IMR-90 (cell line): ENCODE results near the gene LOC101059915.
"Not testable (repeated sequence)": the region's sequence is repeated elsewhere in the genome, so short reads cannot be mapped to it uniquely, and the experiment has no call there.

Experiments used
- ATAC-seq: fragments of 200-7000 bp; cut with Tn5 transposase; 2 replicates; pipeline ENCODE4 v1.9.1; 2020; ENCODE audit warnings: low read depth, mild to moderate bottlenecking, moderate library complexity
- BruUV-seq: library from RNA; stranded (reverse); fragments of 400-500 nt; replicated peaks from 2 replicates; lab custom pipeline; 2021; lab: Mats Ljungman, UMichigan
- CTCF ChIA-PET: fragments of 300-600 bp; formaldehyde crosslinking; extraction: SDS; loops from one replicate; lab custom pipeline; 2021; ENCODE audit warnings: antibody characterized with exemption; lab: Yijun Ruan, JAX
- POLR2A ChIA-PET: fragments of 300-600 bp; sonication (Branson Sonifier 250); formaldehyde crosslinking; loops from one replicate; lab custom pipeline; 2022; ENCODE audit warnings: antibody characterized with exemption; ENCODE audit not compliant: unreplicated experiment; lab: Charles Lee
- DNase-seq: peaks from one replicate; pipeline ENCODE4 v3.0.0; 2013
- H2AFZ ChIP-seq: replicated peaks from 2 replicates; pipeline ENCODE3; 2013; ENCODE audit warnings: low read length, mild to moderate bottlenecking; ENCODE audit not compliant: poor library complexity
- H2AK5ac ChIP-seq: 2 replicates; pipeline ENCODE4 v1.6.1; 2013; ENCODE audit warnings: low read depth, low read length, inconsistent platforms
- H2AK9ac ChIP-seq: replicated peaks from 2 replicates; pipeline ENCODE3; 2013; ENCODE audit warnings: mild to moderate bottlenecking, low read depth, low read length, moderate library complexity; ENCODE audit not compliant: poor library complexity
- H2BK120ac ChIP-seq: 2 replicates; pipeline ENCODE4 v1.6.1; 2013; ENCODE audit warnings: low read depth, low read length, inconsistent platforms
- H2BK15ac ChIP-seq: 3 replicates; pipeline ENCODE4 v1.6.1; 2013; ENCODE audit warnings: low read depth, low read length, inconsistent platforms
- H2BK20ac ChIP-seq: 2 replicates; pipeline ENCODE4 v1.6.1; 2013; ENCODE audit warnings: low read depth, mild to moderate bottlenecking, inconsistent platforms, low read length, moderate library complexity
- H2BK5ac ChIP-seq: 2 replicates; pipeline ENCODE4 v1.6.1; 2013; ENCODE audit warnings: mild to moderate bottlenecking, low read depth, low read length, inconsistent platforms; ENCODE audit not compliant: poor library complexity, severe bottlenecking
- H3K14ac ChIP-seq: replicated peaks from 2 replicates; pipeline ENCODE4 v1.6.1; 2013; ENCODE audit warnings: low read depth, low read length, inconsistent platforms
- H3K18ac ChIP-seq: 2 replicates; pipeline ENCODE4 v1.6.1; 2013; ENCODE audit warnings: low read depth, low read length, control low read depth
- H3K23ac ChIP-seq: 2 replicates; pipeline ENCODE4 v1.6.1; 2013; ENCODE audit warnings: low read depth, low read length, inconsistent platforms
- H3K27ac ChIP-seq: 2 replicates; pipeline ENCODE4 v1.5.1; 2013; ENCODE audit warnings: mild to moderate bottlenecking, control low read depth, low read length; ENCODE audit not compliant: insufficient read depth
- H3K27me3 ChIP-seq: 2 replicates; pipeline ENCODE4 v1.6.1; 2013; ENCODE audit warnings: low read length; ENCODE audit not compliant: control insufficient read depth, insufficient read depth
- H3K36me3 ChIP-seq: 2 replicates; pipeline ENCODE4 v1.6.1; 2013; ENCODE audit warnings: low read length, mixed read lengths; ENCODE audit not compliant: control insufficient read depth, insufficient read depth
- H3K4ac ChIP-seq: 2 replicates; pipeline ENCODE4 v1.6.1; 2013; ENCODE audit warnings: low read depth, low read length, inconsistent platforms
- H3K4me1 ChIP-seq: 2 replicates; pipeline ENCODE4 v1.6.1; 2013; ENCODE audit warnings: low read length, mixed read lengths; ENCODE audit not compliant: control insufficient read depth, insufficient read depth
- H3K4me2 ChIP-seq: 2 replicates; pipeline ENCODE4 v1.6.1; 2013; ENCODE audit warnings: low read depth, mild to moderate bottlenecking, control low read depth, low read length, moderate library complexity
- H3K4me3 ChIP-seq: 2 replicates; pipeline ENCODE4 v1.5.1; 2013; ENCODE audit warnings: low read depth, mild to moderate bottlenecking, control low read depth, low read length, moderate library complexity; ENCODE audit not compliant: insufficient read depth
- H3K56ac ChIP-seq: 2 replicates; pipeline ENCODE4 v1.6.1; 2013; ENCODE audit warnings: low read length, inconsistent platforms; ENCODE audit not compliant: insufficient read depth; ENCODE audit errors: extremely low read depth
- H3K79me1 ChIP-seq, 2 experiments: 2 replicates each; pipeline ENCODE4 v1.6.1; 2013; ENCODE audit warnings: low read length in 2 of 2, inconsistent platforms in 1 of 2, low read depth in 1 of 2
- H3K9ac ChIP-seq: 2 replicates; pipeline ENCODE4 v1.6.1; 2013; ENCODE audit warnings: low read depth, low read length, control low read depth
- H3K9me1 ChIP-seq: 2 replicates; pipeline ENCODE4 v1.6.1; 2013; ENCODE audit warnings: low read length, inconsistent platforms; ENCODE audit not compliant: insufficient read depth
- H3K9me3 ChIP-seq: 2 replicates; pipeline ENCODE4 v1.6.1; 2013; ENCODE audit warnings: low read length; ENCODE audit not compliant: control insufficient read depth, insufficient read depth
- H4K20me1 ChIP-seq: 2 replicates; pipeline ENCODE4 v1.6.1; 2013; ENCODE audit warnings: low read length, inconsistent platforms; ENCODE audit not compliant: insufficient read depth
- H4K5ac ChIP-seq: 2 replicates; pipeline ENCODE4 v1.6.1; 2013; ENCODE audit warnings: mild to moderate bottlenecking, low read depth, low read length, control low read depth
- H4K8ac ChIP-seq, 2 experiments: 2 replicates each; pipeline ENCODE4 v1.6.1; 2013; ENCODE audit warnings: low read depth in 2 of 2, low read length in 2 of 2, control low read depth in 1 of 2, inconsistent platforms in 1 of 2
- H4K91ac ChIP-seq: 2 replicates; pipeline ENCODE4 v1.6.1; 2013; ENCODE audit warnings: low read depth, low read length, inconsistent platforms; ENCODE audit not compliant: insufficient read depth
- WGBS, 2 experiments: methylation state at CpG; one replicate each; pipeline versions ENCODE4 v1.1.5 to v1.1.7; 2013; ENCODE audit warnings: missing lambda C conversion rate in 2 of 2; ENCODE audit not compliant: insufficient read length in 1 of 2; ENCODE audit errors: extremely low coverage in 2 of 2; 5-methylcytosine and 5-hydroxymethylcytosine counted together
- dilution Hi-C: fragments of 300-500 bp; cut with HindIII; formaldehyde crosslinking; loops from one replicate; pipeline ENCODE4 v1.14.3; 2018; ENCODE audit warnings: low sequenced_read_pairs; ENCODE audit not compliant: unreplicated experiment
- in situ Hi-C: fragments of 300-500 bp; cut with MboI; formaldehyde crosslinking; loops from 3 replicates; pipeline ENCODE4 v1.14.3; 2019; ENCODE audit warnings: low sequenced_read_pairs, inconsistent platforms, mixed read lengths
- intact Hi-C: fragments of 100-400 bp; cut with micrococcal nuclease; formaldehyde crosslinking; loops from 2 replicates; pipeline ENCODE4 v1.10.0; 2022

Gene LOC101059915

DNA sequence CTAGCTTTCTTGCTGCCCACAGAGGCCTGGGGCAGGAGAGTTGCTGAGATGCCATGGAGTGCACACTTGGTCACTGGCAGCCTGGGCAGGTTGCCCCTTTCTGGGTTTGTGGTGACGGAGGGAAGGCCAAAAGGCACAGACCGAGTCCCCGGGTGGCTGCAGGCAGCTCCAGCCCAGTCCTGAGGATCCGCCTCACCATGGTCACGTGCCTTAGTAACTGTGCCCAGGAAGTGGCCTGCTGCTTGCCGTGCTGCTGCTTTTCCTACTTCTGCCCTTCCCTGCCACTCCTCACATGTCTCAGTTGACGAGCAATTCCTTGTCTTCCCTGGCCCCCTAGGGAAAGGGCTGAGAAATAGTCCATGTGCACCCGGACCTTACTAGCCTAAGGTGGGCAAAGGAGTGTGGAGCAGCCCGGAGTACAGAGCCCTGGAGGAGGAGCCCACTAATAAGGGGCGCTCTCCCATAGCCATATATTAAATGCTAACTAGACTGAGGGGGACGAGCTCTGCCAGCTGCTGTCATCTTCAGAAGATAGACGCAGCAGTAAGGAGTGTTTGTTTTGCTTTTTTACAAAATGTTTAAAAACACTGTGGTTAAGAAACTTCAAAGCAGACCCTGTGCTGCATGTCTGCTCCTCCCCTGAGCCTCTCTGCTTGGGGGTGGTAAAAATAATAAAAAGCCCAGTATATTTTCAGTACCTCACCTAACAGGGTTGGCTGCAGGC, 31.1 kb downstream of the LOC101059915 start:
- H3K79me1 ChIP-seq, H3K9ac ChIP-seq, H3K18ac ChIP-seq, H3K23ac ChIP-seq, H2AK5ac ChIP-seq, H3K4me3 ChIP-seq, H4K5ac ChIP-seq, H2AK9ac ChIP-seq, H2BK120ac ChIP-seq, H3K9me3 ChIP-seq, H3K4me2 ChIP-seq, H3K4ac ChIP-seq, intact Hi-C loops, CTCF ChIA-PET, POLR2A ChIA-PET, H4K8ac ChIP-seq, H3K27ac ChIP-seq, BruUV-seq, H4K91ac ChIP-seq, H3K14ac ChIP-seq, H4K20me1 ChIP-seq, H3K27me3 ChIP-seq, H2BK15ac ChIP-seq, dilution Hi-C loops, H3K56ac ChIP-seq, H2BK5ac ChIP-seq, H3K4me1 ChIP-seq, H3K36me3 ChIP-seq, in situ Hi-C loops, H3K9me1 ChIP-seq, H2BK20ac ChIP-seq, H2AFZ ChIP-seq, DNase-seq: not testable (repeated sequence)
- ATAC-seq = peak; percentile 72
- no CpG with 5 or more reads among the region's 12 CpGs for WGBS, 2 experiments

DNA sequence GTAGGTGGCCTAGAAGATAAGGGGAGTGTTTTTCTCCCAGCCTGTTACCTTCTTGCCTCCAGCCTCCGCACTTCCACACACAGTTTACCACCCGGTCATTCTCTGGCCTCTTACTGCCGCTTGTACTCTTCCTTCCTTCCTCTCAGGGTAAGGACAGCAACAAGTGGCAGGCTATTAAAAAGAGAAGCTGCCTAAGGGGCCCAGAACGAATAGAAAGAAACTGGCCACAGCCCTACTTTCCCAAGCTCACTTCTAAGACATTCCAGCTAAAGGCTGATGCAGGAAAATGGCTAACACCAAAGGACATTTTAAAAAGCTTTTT, 31.6 kb downstream of the LOC101059915 start:
- H3K23ac ChIP-seq, H2BK20ac ChIP-seq, H3K9me1 ChIP-seq, H2BK15ac ChIP-seq, POLR2A ChIA-PET, H3K14ac ChIP-seq, DNase-seq, H2BK5ac ChIP-seq, H3K56ac ChIP-seq, H2AK9ac ChIP-seq, H3K79me1 ChIP-seq, dilution Hi-C loops, H4K20me1 ChIP-seq, H3K18ac ChIP-seq, CTCF ChIA-PET, H2AK5ac ChIP-seq, H3K4me3 ChIP-seq, H3K4me2 ChIP-seq, H3K4ac ChIP-seq, H3K36me3 ChIP-seq, H3K27ac ChIP-seq, H3K9ac ChIP-seq, intact Hi-C loops, H4K5ac ChIP-seq, H2BK120ac ChIP-seq, H3K4me1 ChIP-seq, in situ Hi-C loops, H4K8ac ChIP-seq, BruUV-seq, H3K27me3 ChIP-seq, H2AFZ ChIP-seq, H3K9me3 ChIP-seq, H4K91ac ChIP-seq: not testable (repeated sequence)
- peak; percentile 24; the same call in 1 of the 2 replicates for ATAC-seq
- WGBS, 2 experiments = no CpG with 5 or more reads among the region's 4 CpGs
